Neural cell (in vitro differentiated cells): Measurements from ENCODE around the gene EP400. TPM values are rescaled to one million over a fixed set of nuclear protein-coding genes. Genes with fewer than 3 reads are reported as not detected.

Source experiments
- H2AFZ ChIP-seq: fragments of 200-600, 300-800 bp; sonication (generic), shearing (Covaris generic); 2 replicates; pipeline ENCODE4 v1.6.0; 2014; ENCODE audit warnings: low read depth, mild to moderate bottlenecking, antibody characterized with exemption, low read length, moderate library complexity
- H3F3A ChIP-seq: fragments of 200-600 bp; shearing (Covaris generic); 2 replicates; pipeline ENCODE4 v1.6.1; 2016; ENCODE audit warnings: mild to moderate bottlenecking, moderate library complexity, mixed read lengths, antibody characterized with exemption, low read length; ENCODE audit not compliant: insufficient read depth, poor library complexity, severe bottlenecking
- H3K27ac ChIP-seq: fragments of 200-600, 300-800 bp; sonication (generic), shearing (Covaris generic); 2 replicates; pipeline ENCODE4 v1.5.1; 2014; ENCODE audit warnings: mild to moderate bottlenecking, low read length, moderate library complexity
- H3K27me3 ChIP-seq: fragments of 300-800, 200-600 bp; sonication (generic), shearing (Covaris generic); 2 replicates; pipeline ENCODE4 v1.6.0; 2014; ENCODE audit warnings: mild to moderate bottlenecking, low read depth, low read length, moderate library complexity; ENCODE audit not compliant: insufficient read depth
- H3K36me3 ChIP-seq: fragments of 300-800, 200-600 bp; sonication (generic), shearing (Covaris generic); 2 replicates; pipeline ENCODE4 v1.5.1; 2014; ENCODE audit warnings: mild to moderate bottlenecking, antibody characterized with exemption, low read length, moderate library complexity; ENCODE audit not compliant: insufficient read depth
- H3K4me2 ChIP-seq: fragments of 300-800, 200-600 bp; sonication (generic), shearing (Covaris generic); 2 replicates; pipeline ENCODE4 v1.6.0; 2014; ENCODE audit warnings: mild to moderate bottlenecking, low read length
- H3K4me3 ChIP-seq: fragments of 300-800, 200-600 bp; sonication (generic), shearing (Covaris generic); 2 replicates; pipeline ENCODE4 v1.5.1; 2014; ENCODE audit warnings: mild to moderate bottlenecking, low read length, moderate library complexity
- H3K79me2 ChIP-seq: fragments of 200-600 bp; shearing (Covaris generic); replicated peaks from 2 replicates; pipeline ENCODE4 v1.6.0; 2014; ENCODE audit warnings: mild to moderate bottlenecking, low read length, moderate library complexity; ENCODE audit not compliant: insufficient read depth
- H3K9ac ChIP-seq: fragments of 300-800, 200-600 bp; sonication (generic), shearing (Covaris generic); 2 replicates; pipeline ENCODE4 v1.6.1; 2016; ENCODE audit warnings: mild to moderate bottlenecking, low read length, mixed read lengths
- H3K9me2 ChIP-seq: fragments of 200-600 bp; shearing (Covaris generic); 2 replicates; pipeline ENCODE4 v1.6.1; 2016; ENCODE audit warnings: mild to moderate bottlenecking, low read length, mixed read lengths; ENCODE audit not compliant: insufficient read depth
- H3K9me3 ChIP-seq: fragments of 200-600, 300-800 bp; sonication (generic), shearing (Covaris generic); 2 replicates; pipeline ENCODE4 v1.6.1; 2016; ENCODE audit warnings: mild to moderate bottlenecking, mixed run types, low read length, moderate library complexity, mixed read lengths
- H4K20me1 ChIP-seq: fragments of 200-600 bp; shearing (Covaris generic); 2 replicates; pipeline ENCODE4 v1.6.1; 2016; ENCODE audit warnings: mild to moderate bottlenecking, mixed run types; ENCODE audit not compliant: insufficient read depth
- CTCF ChIP-seq: fragments of 450-650 bp; IDR thresholded peaks from 2 replicates; pipeline ENCODE4 v1.5.1; 2014; ENCODE audit warnings: antibody characterized with exemption, mild to moderate bottlenecking, moderate library complexity; ENCODE audit not compliant: poor library complexity, severe bottlenecking
- EP300 ChIP-seq: fragments of 450-650 bp; conservative IDR thresholded peaks from 2 replicates; pipeline ENCODE4 v1.6.1; 2014; ENCODE audit warnings: antibody characterized with exemption, mild to moderate bottlenecking, moderate library complexity; ENCODE audit not compliant: poor library complexity, severe bottlenecking
- EZH2 ChIP-seq: fragments of 200-600, 300-800 bp; shearing (Covaris generic), sonication (generic); IDR thresholded peaks from 2 replicates; pipeline ENCODE4 v1.6.1; 2014; ENCODE audit warnings: antibody characterized with exemption, low read length, borderline replicate concordance, mild to moderate bottlenecking; ENCODE audit not compliant: insufficient read depth, poor library complexity, severe bottlenecking
- MXI1 ChIP-seq: fragments of 450-650 bp; conservative IDR thresholded peaks from 2 replicates; pipeline ENCODE4 v1.6.1; 2014; ENCODE audit warnings: antibody characterized with exemption, mild to moderate bottlenecking; ENCODE audit not compliant: poor library complexity, severe bottlenecking
- POLR2AphosphoS5 ChIP-seq: IDR thresholded peaks from 2 replicates; pipeline ENCODE4 v1.6.1; 2012
- RAD21 ChIP-seq: fragments of 450-650 bp; conservative IDR thresholded peaks from 2 replicates; pipeline ENCODE4 v1.6.1; 2014; ENCODE audit warnings: antibody characterized with exemption, mild to moderate bottlenecking, moderate library complexity
- REST ChIP-seq: IDR thresholded peaks from 2 replicates; pipeline ENCODE4 v1.6.1; 2012; ENCODE audit warnings: borderline replicate concordance
- SMC3 ChIP-seq: fragments of 450-650 bp; conservative IDR thresholded peaks from 2 replicates; pipeline ENCODE4 v1.6.1; 2014; ENCODE audit warnings: antibody characterized with exemption, mild to moderate bottlenecking, moderate library complexity; ENCODE audit not compliant: poor library complexity
- TAF1 ChIP-seq: IDR thresholded peaks from 2 replicates; pipeline ENCODE4 v1.6.1; 2012; ENCODE audit warnings: low read depth
- polyA plus RNA-seq: library from polyadenylated mRNA; depleted of rRNA; stranded (reverse); fragments of >200 nt; gene quantifications from 2 replicates; pipeline ENCODE4 v1.2.3, GENCODE V29; 2014

EP400 gene
- polyA plus RNA-seq, 1 donor from 2014 or later = 19.4 TPM

- no peak for TF ChIP-seq POLR2AphosphoS5
- Histone ChIP-seq H2AFZ (no peak overlapping the region), H4K20me1 (no peaks in the 10 kb centered on the region), H3K4me3 (peak overlapping the region; percentile 5), H3K9ac (no peak overlapping the region), H3K9me3 (no peaks in the 10 kb centered on the region), H3K9me2 (no peaks in the 10 kb centered on the region), H3K79me2 (peaks cover 55% of the 10 kb centered on the region), H3K27ac (no peak overlapping the region), H3F3A (peaks cover 3% of the 10 kb centered on the region), H3K27me3 (no peaks in the 10 kb centered on the region), H3K36me3 (no peaks in the 10 kb centered on the region), H3K4me2 (no peak overlapping the region)
These were observed 13.6 kb downstream of the EP400 start for GRCh38 chr12:131963381-131963780.

GRCh38 chr12:131965073-131965472 lies 15.3 kb downstream of the EP400 start:
- Histone ChIP-seq H3K4me3 (no peak overlapping the region), H2AFZ (no peak overlapping the region), H3K27me3 (no peaks in the 10 kb centered on the region), H3F3A (peaks cover 3% of the 10 kb centered on the region), H3K36me3 (no peaks in the 10 kb centered on the region), H3K9me2 (no peaks in the 10 kb centered on the region), H3K4me2 (no peak overlapping the region), H3K27ac (no peak overlapping the region), H3K79me2 (peaks cover 49% of the 10 kb centered on the region), H3K9me3 (no peaks in the 10 kb centered on the region), H4K20me1 (no peaks in the 10 kb centered on the region), H3K9ac (no peak overlapping the region)
- TF ChIP-seq REST (no peak), TAF1 (no peak), CTCF (no peak), RAD21 (no peak), POLR2AphosphoS5 (no peak), SMC3 (no peak), MXI1 (no peak), EP300 (no peak), EZH2 (no peak)

GRCh38 chr12:131971226-131971625 lies 21.5 kb downstream of the EP400 start:
- H3K9me3 ChIP-seq = no peaks in the 10 kb centered on the region

More at GRCh38 chr12:131971226-131971625, 21.5 kb downstream of the EP400 start:
- Histone ChIP-seq H3F3A (no peaks in the 10 kb centered on the region), H3K79me2 (peaks cover 34% of the 10 kb centered on the region), H3K27me3 (no peaks in the 10 kb centered on the region), H3K4me3 (no peak overlapping the region), H3K27ac (no peak overlapping the region), H4K20me1 (no peaks in the 10 kb centered on the region), H3K4me2 (no peak overlapping the region), H3K9ac (no peak overlapping the region), H2AFZ (no peak overlapping the region), H3K36me3 (no peaks in the 10 kb centered on the region), H3K9me2 (no peaks in the 10 kb centered on the region)
- TF ChIP-seq TAF1 (no peak), REST (no peak), SMC3 (no peak), RAD21 (no peak), CTCF (no peak)
